WI38 (cell line): Measurements from ENCODE around the gene IMMP2L.

ENCODE experiments used
- H3K4me3 ChIP-seq: 2 replicates; pipeline ENCODE4 v1.5.1; 2011; ENCODE audit warnings: low read depth, mild to moderate bottlenecking, control low read depth, low read length
- CTCF ChIP-seq: IDR thresholded peaks from 2 replicates; pipeline ENCODE4 v1.5.1; 2012; ENCODE audit warnings: low read depth, mild to moderate bottlenecking, control low read depth, low read length

The IMMP2L gene

GRCh38 chr7:111356941-111357340 lies 205.4 kb downstream of the IMMP2L start:
- TF ChIP-seq CTCF, result no peak
- H3K4me3 ChIP-seq, result no peak overlapping the region

- no peak for TF ChIP-seq CTCF
- H3K4me3 ChIP-seq, result no peak overlapping the region
Observed at GRCh38 chr7:111352319-111352718, 210.0 kb downstream of the IMMP2L start.

- TF ChIP-seq CTCF, result no peak
- no peak overlapping the region for H3K4me3 ChIP-seq
Observed at GRCh38 chr7:111346219-111346618, 216.1 kb downstream of the IMMP2L start.

GRCh38 chr7:111343017-111343416 lies 219.3 kb downstream of the IMMP2L start:
- TF ChIP-seq CTCF, result no peak
- no peak overlapping the region for H3K4me3 ChIP-seq

- no peak overlapping the region for H3K4me3 ChIP-seq
- no peak for TF ChIP-seq CTCF
Observed at GRCh38 chr7:111339006-111339405, 223.3 kb downstream of the IMMP2L start.

- TF ChIP-seq CTCF, result no peak
- H3K4me3 ChIP-seq, result no peak overlapping the region
Observed at GRCh38 chr7:111333010-111333409, 229.3 kb downstream of the IMMP2L start.

- H3K4me3 ChIP-seq, result no peak overlapping the region
- no peak for TF ChIP-seq CTCF
Observed at GRCh38 chr7:111330235-111330523, 232.1 kb downstream of the IMMP2L start.
